Skeletal muscle cell (primary cell): ENCODE measurements around the gene SLC17A4.

Experiments
- DNase-seq: peaks from one replicate; pipeline ENCODE4 v3.0.0-alpha.2; 2010; ENCODE audit warnings: low read depth
- H3K4me3 ChIP-seq: 2 replicates; pipeline ENCODE4 v1.5.1; 2011; ENCODE audit warnings: low read depth, mild to moderate bottlenecking, control low read depth, low read length, moderate library complexity

SLC17A4 gene

GRCh38 chr6:25793970-25794369 lies 39.4 kb downstream of the SLC17A4 start:
- H3K4me3 ChIP-seq: no peak overlapping the region
- no peak for DNase-seq

GRCh38 chr6:25794784-25795183 lies 40.2 kb downstream of the SLC17A4 start:
- H3K4me3 ChIP-seq: no peak overlapping the region
- DNase-seq: no peak

GRCh38 chr6:25801436-25801835 lies 46.9 kb downstream of the SLC17A4 start:
- DNase-seq: no peak
- no peak overlapping the region for H3K4me3 ChIP-seq

GRCh38 chr6:25804804-25805203 lies 50.3 kb downstream of the SLC17A4 start:
- H3K4me3 ChIP-seq: no peak overlapping the region
- no peak for DNase-seq

GRCh38 chr6:25815194-25815593 lies 60.7 kb downstream of the SLC17A4 start:
- DNase-seq: no peak
- no peak overlapping the region for H3K4me3 ChIP-seq

GRCh38 chr6:25816252-25816651 lies 61.7 kb downstream of the SLC17A4 start:
- DNase-seq: no peak
- H3K4me3 ChIP-seq: no peak overlapping the region

- H3K4me3 ChIP-seq: no peak overlapping the region
- no peak for DNase-seq
Observed at GRCh38 chr6:25821341-25821740, 66.8 kb downstream of the SLC17A4 start.

GRCh38 chr6:25829375-25829774 lies 74.8 kb downstream of the SLC17A4 start:
- DNase-seq: no peak
- no peak overlapping the region for H3K4me3 ChIP-seq

GRCh38 chr6:25830458-25830857 lies 75.9 kb downstream of the SLC17A4 start:
- no peak overlapping the region for H3K4me3 ChIP-seq
- no peak for DNase-seq
